ENCODE data around the gene KRTAP10-4. TPM values are rescaled to one million over a fixed set of nuclear protein-coding genes. Genes with fewer than 3 reads are reported as not detected.

Gene KRTAP10-4
- total and polyA plus RNA-seq, 10 of the 15 experiments (the other 5 are each of a cell fraction or from before 2014, with no cell fraction given), result not detected

DNA sequence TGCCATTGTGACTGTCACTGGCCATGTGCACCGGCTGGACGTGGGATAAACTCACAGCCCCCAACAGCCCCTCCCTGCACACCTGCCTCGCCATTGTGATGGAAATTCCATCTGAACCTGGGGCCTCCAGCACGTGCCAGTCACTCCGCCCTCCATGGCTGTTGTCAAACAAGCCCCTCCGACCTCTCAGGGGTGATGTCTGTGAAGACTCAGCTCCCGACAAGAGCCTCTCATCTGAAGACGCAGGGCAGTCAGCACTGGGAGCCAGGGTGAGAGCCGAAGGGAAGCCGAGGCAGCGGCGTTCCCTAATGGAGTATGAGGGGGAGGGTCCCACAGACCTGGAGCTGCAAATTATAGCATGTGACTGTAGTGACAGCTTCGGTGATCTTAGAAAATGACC, 20.8 kb upstream of the KRTAP10-4 start:
- in situ Hi-C loops (cut with MboI) (no loop called here), intact Hi-C loops (cut with micrococcal nuclease; ENCODE audit: unreplicated experiment) (no loop called here)
- no peak overlapping the region for H3K4me2 ChIP-seq (ENCODE audit: control insufficient read depth, insufficient read depth)
- H4K20me1 ChIP-seq (ENCODE audit: control insufficient read depth, insufficient read depth), result no peaks in the 10 kb centered on the region
- no peak overlapping the region for H3K4me3 ChIP-seq
- H2AFZ ChIP-seq (ENCODE audit: control insufficient read depth, low read depth, low read length), result no peak overlapping the region
- H3K36me3 ChIP-seq (ENCODE audit: control insufficient read depth in 2 of 2, insufficient read depth in 2 of 2, low read length in 1 of 2), result no peaks in the 10 kb centered on the region
- BruUV-seq (replicated peaks), result no TSS peak
- POLR2A ChIA-PET, result no interaction called here
- ATAC-seq (no peak), DNase-seq (ENCODE audit: low read depth, low spot score) (no peak), FAIRE-seq (no peak)
- H3K9ac ChIP-seq (ENCODE audit: control insufficient read depth, insufficient read depth, low read length), result no peak overlapping the region
- RAD21 ChIA-PET (ENCODE audit: unreplicated experiment), result no interaction called here
- H3K27me3 ChIP-seq (replicated peaks in 1 of 2; ENCODE audit: control insufficient read depth in 2 of 2, insufficient read depth in 2 of 2, low read length in 1 of 2), result no peaks in the 10 kb centered on the region; a peak in 1 of 4 replicates
- SMC1A ChIA-PET (ENCODE audit: uncharacterized antibody, unreplicated experiment), result no interaction called here
- H3K27ac ChIP-seq (ENCODE audit: control insufficient read depth, insufficient read depth), result no peak overlapping the region
- H3K9me3 ChIP-seq (replicated peaks; ENCODE audit: control insufficient read depth, insufficient read depth, low read length), result no peaks in the 10 kb centered on the region; the same call in 2 of the 3 replicates
- H3K79me2 ChIP-seq (ENCODE audit: control insufficient read depth, insufficient read depth, low read length), result no peaks in the 10 kb centered on the region
- CTCF ChIA-PET, result no interaction called here
- H3K4me1 ChIP-seq (ENCODE audit: control insufficient read depth, insufficient read depth, low read length), result no peaks in the 10 kb centered on the region
- 35% methylated on average over 13 of the region's 13 CpGs for WGBS (ENCODE audit: insufficient coverage, insufficient replicate concordance, low lambda C conversion rate, missing lambda C conversion rate)
- TF ChIP-seq, protein P1, sequence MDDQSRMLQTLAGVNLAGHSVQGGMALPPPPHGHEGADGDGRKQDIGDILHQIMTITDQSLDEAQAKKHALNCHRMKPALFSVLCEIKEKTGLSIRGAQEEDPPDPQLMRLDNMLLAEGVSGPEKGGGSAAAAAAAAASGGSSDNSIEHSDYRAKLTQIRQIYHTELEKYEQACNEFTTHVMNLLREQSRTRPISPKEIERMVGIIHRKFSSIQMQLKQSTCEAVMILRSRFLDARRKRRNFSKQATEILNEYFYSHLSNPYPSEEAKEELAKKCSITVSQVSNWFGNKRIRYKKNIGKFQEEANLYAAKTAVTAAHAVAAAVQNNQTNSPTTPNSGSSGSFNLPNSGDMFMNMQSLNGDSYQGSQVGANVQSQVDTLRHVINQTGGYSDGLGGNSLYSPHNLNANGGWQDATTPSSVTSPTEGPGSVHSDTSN (IDR thresholded peaks at IDR 0.05; ENCODE audit: insufficient replicate concordance, low read depth, low read length), result no peak
- TF ChIP-seq MYB (IDR thresholded peaks at IDR 0.05; ENCODE audit: borderline replicate concordance, low read depth, low read length) (no peak), TCF7 (IDR thresholded peaks at IDR 0.05; ENCODE audit: borderline replicate concordance) (no peak), BRCA1 (IDR thresholded peaks at IDR 0.05; ENCODE audit: low read depth, low read length) (no peak), NR2F1 (conservative IDR thresholded peaks at IDR 0.05) (no peak), HCFC1 (IDR thresholded peaks at IDR 0.05; ENCODE audit: low read length) (no peak), ZNF217 (IDR thresholded peaks at IDR 0.05) (no peak), BHLHE40 (IDR thresholded peaks at IDR 0.05; ENCODE audit: borderline replicate concordance in 1 of 2, low read depth in 2 of 2, low read length in 1 of 2) (no peak)
- TF ChIP-seq, protein P2, sequence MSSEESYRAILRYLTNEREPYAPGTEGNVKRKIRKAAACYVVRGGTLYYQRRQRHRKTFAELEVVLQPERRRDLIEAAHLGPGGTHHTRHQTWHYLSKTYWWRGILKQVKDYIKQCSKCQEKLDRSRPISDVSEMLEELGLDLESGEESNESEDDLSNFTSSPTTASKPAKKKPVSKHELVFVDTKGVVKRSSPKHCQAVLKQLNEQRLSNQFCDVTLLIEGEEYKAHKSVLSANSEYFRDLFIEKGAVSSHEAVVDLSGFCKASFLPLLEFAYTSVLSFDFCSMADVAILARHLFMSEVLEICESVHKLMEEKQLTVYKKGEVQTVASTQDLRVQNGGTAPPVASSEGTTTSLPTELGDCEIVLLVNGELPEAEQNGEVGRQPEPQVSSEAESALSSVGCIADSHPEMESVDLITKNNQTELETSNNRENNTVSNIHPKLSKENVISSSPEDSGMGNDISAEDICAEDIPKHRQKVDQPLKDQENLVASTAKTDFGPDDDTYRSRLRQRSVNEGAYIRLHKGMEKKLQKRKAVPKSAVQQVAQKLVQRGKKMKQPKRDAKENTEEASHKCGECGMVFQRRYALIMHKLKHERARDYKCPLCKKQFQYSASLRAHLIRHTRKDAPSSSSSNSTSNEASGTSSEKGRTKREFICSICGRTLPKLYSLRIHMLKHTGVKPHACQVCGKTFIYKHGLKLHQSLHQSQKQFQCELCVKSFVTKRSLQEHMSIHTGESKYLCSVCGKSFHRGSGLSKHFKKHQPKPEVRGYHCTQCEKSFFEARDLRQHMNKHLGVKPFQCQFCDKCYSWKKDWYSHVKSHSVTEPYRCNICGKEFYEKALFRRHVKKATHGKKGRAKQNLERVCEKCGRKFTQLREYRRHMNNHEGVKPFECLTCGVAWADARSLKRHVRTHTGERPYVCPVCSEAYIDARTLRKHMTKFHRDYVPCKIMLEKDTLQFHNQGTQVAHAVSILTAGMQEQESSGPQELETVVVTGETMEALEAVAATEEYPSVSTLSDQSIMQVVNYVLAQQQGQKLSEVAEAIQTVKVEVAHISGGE (CRISPR knock-in tag; IDR thresholded peaks at IDR 0.05), result no peak
- TF ChIP-seq, protein P3, sequence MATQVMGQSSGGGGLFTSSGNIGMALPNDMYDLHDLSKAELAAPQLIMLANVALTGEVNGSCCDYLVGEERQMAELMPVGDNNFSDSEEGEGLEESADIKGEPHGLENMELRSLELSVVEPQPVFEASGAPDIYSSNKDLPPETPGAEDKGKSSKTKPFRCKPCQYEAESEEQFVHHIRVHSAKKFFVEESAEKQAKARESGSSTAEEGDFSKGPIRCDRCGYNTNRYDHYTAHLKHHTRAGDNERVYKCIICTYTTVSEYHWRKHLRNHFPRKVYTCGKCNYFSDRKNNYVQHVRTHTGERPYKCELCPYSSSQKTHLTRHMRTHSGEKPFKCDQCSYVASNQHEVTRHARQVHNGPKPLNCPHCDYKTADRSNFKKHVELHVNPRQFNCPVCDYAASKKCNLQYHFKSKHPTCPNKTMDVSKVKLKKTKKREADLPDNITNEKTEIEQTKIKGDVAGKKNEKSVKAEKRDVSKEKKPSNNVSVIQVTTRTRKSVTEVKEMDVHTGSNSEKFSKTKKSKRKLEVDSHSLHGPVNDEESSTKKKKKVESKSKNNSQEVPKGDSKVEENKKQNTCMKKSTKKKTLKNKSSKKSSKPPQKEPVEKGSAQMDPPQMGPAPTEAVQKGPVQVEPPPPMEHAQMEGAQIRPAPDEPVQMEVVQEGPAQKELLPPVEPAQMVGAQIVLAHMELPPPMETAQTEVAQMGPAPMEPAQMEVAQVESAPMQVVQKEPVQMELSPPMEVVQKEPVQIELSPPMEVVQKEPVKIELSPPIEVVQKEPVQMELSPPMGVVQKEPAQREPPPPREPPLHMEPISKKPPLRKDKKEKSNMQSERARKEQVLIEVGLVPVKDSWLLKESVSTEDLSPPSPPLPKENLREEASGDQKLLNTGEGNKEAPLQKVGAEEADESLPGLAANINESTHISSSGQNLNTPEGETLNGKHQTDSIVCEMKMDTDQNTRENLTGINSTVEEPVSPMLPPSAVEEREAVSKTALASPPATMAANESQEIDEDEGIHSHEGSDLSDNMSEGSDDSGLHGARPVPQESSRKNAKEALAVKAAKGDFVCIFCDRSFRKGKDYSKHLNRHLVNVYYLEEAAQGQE (IDR thresholded peaks at IDR 0.05; ENCODE audit: low read depth, low read length), result no peak
- TF ChIP-seq, protein P4, sequence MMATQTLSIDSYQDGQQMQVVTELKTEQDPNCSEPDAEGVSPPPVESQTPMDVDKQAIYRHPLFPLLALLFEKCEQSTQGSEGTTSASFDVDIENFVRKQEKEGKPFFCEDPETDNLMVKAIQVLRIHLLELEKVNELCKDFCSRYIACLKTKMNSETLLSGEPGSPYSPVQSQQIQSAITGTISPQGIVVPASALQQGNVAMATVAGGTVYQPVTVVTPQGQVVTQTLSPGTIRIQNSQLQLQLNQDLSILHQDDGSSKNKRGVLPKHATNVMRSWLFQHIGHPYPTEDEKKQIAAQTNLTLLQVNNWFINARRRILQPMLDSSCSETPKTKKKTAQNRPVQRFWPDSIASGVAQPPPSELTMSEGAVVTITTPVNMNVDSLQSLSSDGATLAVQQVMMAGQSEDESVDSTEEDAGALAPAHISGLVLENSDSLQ (IDR thresholded peaks at IDR 0.05), result no peak
- TF ChIP-seq, protein P5, sequence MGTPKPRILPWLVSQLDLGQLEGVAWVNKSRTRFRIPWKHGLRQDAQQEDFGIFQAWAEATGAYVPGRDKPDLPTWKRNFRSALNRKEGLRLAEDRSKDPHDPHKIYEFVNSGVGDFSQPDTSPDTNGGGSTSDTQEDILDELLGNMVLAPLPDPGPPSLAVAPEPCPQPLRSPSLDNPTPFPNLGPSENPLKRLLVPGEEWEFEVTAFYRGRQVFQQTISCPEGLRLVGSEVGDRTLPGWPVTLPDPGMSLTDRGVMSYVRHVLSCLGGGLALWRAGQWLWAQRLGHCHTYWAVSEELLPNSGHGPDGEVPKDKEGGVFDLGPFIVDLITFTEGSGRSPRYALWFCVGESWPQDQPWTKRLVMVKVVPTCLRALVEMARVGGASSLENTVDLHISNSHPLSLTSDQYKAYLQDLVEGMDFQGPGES (IDR thresholded peaks at IDR 0.05), result no peak
- TF ChIP-seq, protein P6, sequence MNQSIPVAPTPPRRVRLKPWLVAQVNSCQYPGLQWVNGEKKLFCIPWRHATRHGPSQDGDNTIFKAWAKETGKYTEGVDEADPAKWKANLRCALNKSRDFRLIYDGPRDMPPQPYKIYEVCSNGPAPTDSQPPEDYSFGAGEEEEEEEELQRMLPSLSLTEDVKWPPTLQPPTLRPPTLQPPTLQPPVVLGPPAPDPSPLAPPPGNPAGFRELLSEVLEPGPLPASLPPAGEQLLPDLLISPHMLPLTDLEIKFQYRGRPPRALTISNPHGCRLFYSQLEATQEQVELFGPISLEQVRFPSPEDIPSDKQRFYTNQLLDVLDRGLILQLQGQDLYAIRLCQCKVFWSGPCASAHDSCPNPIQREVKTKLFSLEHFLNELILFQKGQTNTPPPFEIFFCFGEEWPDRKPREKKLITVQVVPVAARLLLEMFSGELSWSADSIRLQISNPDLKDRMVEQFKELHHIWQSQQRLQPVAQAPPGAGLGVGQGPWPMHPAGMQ (IDR thresholded peaks at IDR 0.05; ENCODE audit: borderline replicate concordance), result no peak

All from GM12878 (cell line).